K562 (cell line): ENCODE results near the gene SERPINE2. TPM values are rescaled to one million over a fixed set of nuclear protein-coding genes. Genes with fewer than 3 reads are reported as not detected.

Experiments
- ATAC-seq: fragments of 200-7000 bp; cut with Tn5 transposase; 3 replicates; pipeline ENCODE4 v1.9.1; 2020; ENCODE audit warnings: moderate library complexity
- BruUV-seq: library from RNA; stranded (reverse); fragments of 400-500 nt; replicated peaks from 2 replicates; lab custom pipeline; 2021; lab: Mats Ljungman, UMichigan
- CTCF ChIA-PET: fragments of 300-600 bp; formaldehyde crosslinking; extraction: SDS; loops from one replicate; lab custom pipeline; 2021; ENCODE audit warnings: low intra/inter-chr PET ratio; lab: Yijun Ruan, JAX
- POLR2A ChIA-PET: fragments of 300-600, 350-650 bp; sonication (Branson Sonifier 250); formaldehyde crosslinking; extraction: SDS; loops from one replicate; lab custom pipeline; 2021; ENCODE audit warnings: antibody characterized with exemption, inconsistent platforms; lab: Yijun Ruan, JAX
- DNase-seq, 4 experiments: peaks; one replicate each; pipeline versions ENCODE4 v3.0.0 to v3.0.0-alpha.2; 2011 to 2018; ENCODE audit warnings: low spot score in 3 of 4, mixed read lengths in 3 of 4; ENCODE audit errors: extremely low read depth in 1 of 4
- FAIRE-seq: peaks from 2 replicates; lab custom pipeline; 2011; peaks lifted over from hg19 to GRCh38; lab: Jason Lieb, UNC
- H2AFZ ChIP-seq: 2 replicates; pipeline ENCODE4 v1.6.0; 2011; ENCODE audit warnings: low read depth, low read length, control low read depth, inconsistent platforms
- H3K27ac ChIP-seq: fragments of 200-600 bp; 3 replicates; pipeline ENCODE4 v1.8.0; 2011; ENCODE audit warnings: low read depth, mild to moderate bottlenecking, control low read depth, inconsistent platforms, low read length, moderate library complexity, mixed read lengths; ENCODE audit errors: extremely low read depth
- H3K27me3 ChIP-seq, 2 experiments: fragments of 300-600 bp in 1 of 2; 2 replicates in 1 of 2; 3 replicates in 1 of 2; pipeline versions ENCODE4 v1.6.0 to v1.8.0; 2011; ENCODE audit warnings: inconsistent platforms in 2 of 2, low read length in 2 of 2, mild to moderate bottlenecking in 1 of 2, mixed read lengths in 1 of 2, moderate library complexity in 1 of 2; ENCODE audit not compliant: control insufficient read depth in 2 of 2, insufficient read depth in 2 of 2
- H3K36me3 ChIP-seq: fragments of 300-600 bp; 3 replicates; pipeline ENCODE4 v1.8.0; 2011; ENCODE audit warnings: mild to moderate bottlenecking, low read length, inconsistent platforms; ENCODE audit not compliant: control insufficient read depth, insufficient read depth
- H3K4me1 ChIP-seq, 2 experiments: fragments of 200-600 bp in 1 of 2; replicated peaks in 1 of 2; 2 replicates in 1 of 2; 3 replicates in 1 of 2; pipeline versions ENCODE4 v1.5.1 to v1.8.0; 2011; ENCODE audit warnings: inconsistent platforms in 2 of 2, low read length in 2 of 2, mild to moderate bottlenecking in 1 of 2, mixed read lengths in 1 of 2, moderate library complexity in 1 of 2; ENCODE audit not compliant: control insufficient read depth in 2 of 2, insufficient read depth in 2 of 2
- H3K4me2 ChIP-seq: 2 replicates; pipeline ENCODE4 v1.6.1; 2011; ENCODE audit warnings: low read length, control low read depth, inconsistent platforms, mixed read lengths; ENCODE audit not compliant: insufficient read depth
- H3K4me3 ChIP-seq: fragments of 200-600 bp; sonication (generic), shearing (Covaris generic); 2 replicates; pipeline ENCODE4 v1.5.1; 2016; ENCODE audit warnings: control low read depth, inconsistent platforms
- H3K79me2 ChIP-seq: fragments of 200-600 bp; 3 replicates; pipeline ENCODE4 v1.8.0; 2011; ENCODE audit warnings: low read length, inconsistent platforms; ENCODE audit not compliant: control insufficient read depth, insufficient read depth
- H3K9ac ChIP-seq, 2 experiments: 2 replicates each; pipeline versions ENCODE4 v1.6.0 to v1.6.1; 2011; ENCODE audit warnings: low read depth in 2 of 2, low read length in 2 of 2, control low read depth in 1 of 2, inconsistent platforms in 1 of 2, mild to moderate bottlenecking in 1 of 2, mixed read lengths in 1 of 2; ENCODE audit not compliant: insufficient read depth in 1 of 2
- H3K9me1 ChIP-seq: one replicate; pipeline ENCODE4 v1.6.0; 2011; ENCODE audit warnings: inconsistent platforms, mild to moderate bottlenecking, low read length, moderate library complexity; ENCODE audit not compliant: control insufficient read depth, insufficient read depth
- H3K9me3 ChIP-seq: replicated peaks from 2 replicates; pipeline ENCODE4 v1.5.1; 2011; ENCODE audit warnings: low read depth, low read length, inconsistent platforms; ENCODE audit not compliant: control insufficient read depth, insufficient read depth
- H4K20me1 ChIP-seq: replicated peaks from 2 replicates; pipeline ENCODE4 v1.6.1; 2011; ENCODE audit warnings: low read length, inconsistent platforms, mixed read lengths; ENCODE audit not compliant: control insufficient read depth, insufficient read depth
- BRF1 ChIP-seq: IDR thresholded peaks from 3 replicates; pipeline ENCODE4 v1.6.1; 2011; ENCODE audit warnings: borderline replicate concordance, mild to moderate bottlenecking; ENCODE audit not compliant: insufficient read length; ENCODE audit errors: extremely low read depth
- CEBPG ChIP-seq, 3 experiments: fragments of 200-800 bp in 1 of 3; sonication (Bioruptor generic) in 1 of 3; sonication (generic) in 1 of 3; formaldehyde crosslinking in 1 of 3; IDR thresholded peaks in 2 of 3; conservative IDR thresholded peaks in 1 of 3; 2 replicates each; pipeline versions ENCODE4 v1.6.1 to v1.8.0; 2016 to 2022; ENCODE audit warnings: missing compliant biosample characterization in 2 of 3, missing genetic modification characterization in 2 of 3, mild to moderate bottlenecking in 1 of 3, missing genetic modification reagents in 1 of 3
- DPF2 ChIP-seq: fragments of 450-650 bp; IDR thresholded peaks from 2 replicates; pipeline ENCODE4 v1.6.1; 2016
- ELF1 ChIP-seq: fragments of 200-800 bp; sonication (Bioruptor generic); IDR thresholded peaks from 2 replicates; pipeline ENCODE4 v1.6.1; 2016; ENCODE audit warnings: missing genetic modification characterization, missing compliant biosample characterization
- HDAC2 ChIP-seq: fragments of 450-650 bp; IDR thresholded peaks from 2 replicates; pipeline ENCODE4 v1.6.1; 2016; ENCODE audit warnings: mild to moderate bottlenecking
- IRF1 ChIP-seq: sonication (generic); formaldehyde crosslinking; IDR thresholded peaks from 2 replicates; pipeline ENCODE4 v1.8.0; 2022; ENCODE audit warnings: missing genetic modification reagents, mild to moderate bottlenecking, borderline replicate concordance
- LARP7 ChIP-seq: fragments of 450-650 bp; IDR thresholded peaks from 2 replicates; pipeline ENCODE4 v1.6.1; 2016
- NONO ChIP-seq, 2 experiments: fragments of 200-400 bp in 1 of 2; fragments of 450-650 bp in 1 of 2; formaldehyde crosslinking in 1 of 2; IDR thresholded peaks; 2 replicates each; pipeline ENCODE4 v1.6.1; 2017; ENCODE audit warnings: low read depth in 2 of 2, mild to moderate bottlenecking in 2 of 2, moderate library complexity in 2 of 2, low read length in 1 of 2
- PTTG1 ChIP-seq: fragments of 450-650 bp; IDR thresholded peaks from 2 replicates; pipeline ENCODE4 v1.6.1; 2016; ENCODE audit warnings: low read depth, mild to moderate bottlenecking, missing genetic modification characterization, missing compliant biosample characterization
- RFX5 ChIP-seq: IDR thresholded peaks from 2 replicates; pipeline ENCODE4 v1.6.1; 2011; ENCODE audit warnings: low read depth, mild to moderate bottlenecking, improper control_type of control experiment, low read length
- RFX7 ChIP-seq: fragments of 250-450 bp; sonication (Bioruptor Pico); IDR thresholded peaks from 2 replicates; pipeline ENCODE4 v1.5.1; 2021; ENCODE audit warnings: mild to moderate bottlenecking
- SNRNP70 ChIP-seq: fragments of 200-400 bp; formaldehyde crosslinking; optimal IDR thresholded peaks from 2 replicates; pipeline ENCODE3; 2017; ENCODE audit warnings: low read depth, low read length
- SREBF2 ChIP-seq: sonication (generic); formaldehyde crosslinking; IDR thresholded peaks from 2 replicates; pipeline ENCODE4 v1.4.0; 2020; ENCODE audit warnings: mild to moderate bottlenecking, missing genetic modification reagents
- ZBTB2 ChIP-seq: fragments of 450-650 bp; IDR thresholded peaks from 2 replicates; pipeline ENCODE4 v1.6.1; 2016; ENCODE audit warnings: antibody characterized with exemption
- ZNF57 ChIP-seq: fragments of 450-650 bp; formaldehyde crosslinking; IDR thresholded peaks from 2 replicates; pipeline ENCODE4 v1.4.0; 2020; ENCODE audit warnings: mild to moderate bottlenecking, moderate library complexity
- WGBS: fragments of 100-300 bp; shearing (Covaris generic); methylation state at CpG from one replicate; pipeline ENCODE4 v1.1.6; 2016; ENCODE audit warnings: low coverage, mixed read lengths; ENCODE audit not compliant: insufficient coverage; ENCODE audit errors: missing lambda C conversion rate; 5-methylcytosine and 5-hydroxymethylcytosine counted together
- in situ Hi-C: fragments of 300-500 bp; cut with MboI; formaldehyde crosslinking; loops from 4 replicates; pipeline ENCODE4 v1.15.0; 2018; ENCODE audit warnings: inconsistent platforms, mixed read lengths
- intact Hi-C: fragments of 100-400 bp; cut with micrococcal nuclease; formaldehyde crosslinking; loops from 2 replicates; pipeline ENCODE4 v1.14.2; 2022
- polyA plus RNA-seq, 8 experiments: library from polyadenylated mRNA; depleted of rRNA in 4 of 8; stranded (reverse) in 5 of 8; unstranded in 3 of 8; fragments of >200 nt; fragmentation: Nextera tagmentation in 2 of 8; fragmentation: Illumina TruSeq in 1 of 8; extraction: Ambion mirVana in 2 of 8; extraction: Trizol in 1 of 8; gene quantifications; 2 replicates each; pipeline versions ENCODE4 v1.2.1 to v1.2.3, GENCODE V29; 2011 to 2014; ENCODE audit warnings: inconsistent platforms in 1 of 8, missing spikeins in 1 of 8
- total RNA-seq, 7 experiments: library from RNA; depleted of rRNA in 6 of 7; stranded (reverse); fragments of >200 nt in 6 of 7; fragmentation: Illumina TruSeq in 2 of 7; extraction: Trizol in 2 of 7; gene quantifications; 2 replicates each; pipeline versions ENCODE4 v1.2.1 to v1.2.3, GENCODE V29; 2011 to 2021; ENCODE audit warnings: low replicate concordance in 1 of 7

The SERPINE2 gene
- total and polyA plus RNA-seq, 9 of the 15 experiments (the other 6 are each of a cell fraction or from before 2014, with no cell fraction given), result 0.03 to 0.16 (median 0.13) TPM; not detected in 6

- no peak for FAIRE-seq
- Histone ChIP-seq H3K9me3 (no peaks in the 10 kb centered on the region), H3K79me2 (no peaks in the 10 kb centered on the region)
- in situ Hi-C loops, result loop anchor here (10.0 kb wide), 1 partner anchor 295 kb away; no protein-coding TSS in a partner anchor
- BruUV-seq, result no TSS peak
- TF ChIP-seq NONO (IDR thresholded peaks at IDR 0.05; ENCODE audit: low read depth in 2 of 2, low read length in 1 of 2) (no peak), ZBTB2 (no peak), ZNF57 (CRISPR knock-in tag) (no peak), BRF1 (no peak), HDAC2 (no peak), CEBPG (CRISPR knock-in tag; IDR thresholded peaks at IDR 0.05) (no peak), CEBPG (tag; conservative IDR thresholded peaks at IDR 0.05 in 1 of 2, IDR thresholded peaks at IDR 0.05 in 1 of 2) (no peak), DPF2 (no peak), PTTG1 (no peak), SNRNP70 (no peak), RFX7 (no peak), SREBF2 (CRISPR knock-in tag) (no peak), LARP7 (no peak), RFX5 (no peak), ELF1 (tag) (no peak), IRF1 (CRISPR knock-in tag) (no peak)
- TF ChIP-seq, all 486 proteins: peak for 0
- intact Hi-C loops, result loop anchor here (1.0 to 10.0 kb wide), 4 partner anchors 72 to 662 kb away; no protein-coding TSS in a partner anchor
- no peak overlapping the region for H3K4me3 ChIP-seq
- H2AFZ ChIP-seq, result no peak overlapping the region
- H3K27ac ChIP-seq, result no peak overlapping the region
- no peaks in the 10 kb centered on the region for H4K20me1 ChIP-seq
- peaks cover 0 to 1% of the 10 kb centered on the region in 2 experiments; a peak in 1 of 5 replicates for H3K4me1 ChIP-seq
- H3K4me2 ChIP-seq, result no peak overlapping the region
- no peak for DNase-seq
- no peaks in the 10 kb centered on the region for H3K9me1 ChIP-seq
- no peak overlapping the region for H3K9ac ChIP-seq
- no peak for ATAC-seq
- POLR2A ChIA-PET, result interaction anchor here (0.6 to 1.2 kb wide), 2 partner anchors 20 to 267 kb away, joined by 3 to 4 read pairs; no protein-coding TSS in a partner anchor
- 13% methylated on average over 1 of the region's 3 CpGs for WGBS
- CTCF ChIA-PET, result interaction anchor here (0.7 to 1.2 kb wide), 2 partner anchors 20 to 295 kb away, joined by 3 read pairs; no protein-coding TSS in a partner anchor
- no peaks in the 10 kb centered on the region for H3K36me3 ChIP-seq
- peaks cover 11 to 23% of the 10 kb centered on the region in 2 experiments; a peak in 4 of 5 replicates for H3K27me3 ChIP-seq
These were observed 49.2 kb downstream of the SERPINE2 start for GRCh38 chr2:223989856-223990232.
